ENCODE data around the gene ETF1.

The ETF1 gene

DNA sequence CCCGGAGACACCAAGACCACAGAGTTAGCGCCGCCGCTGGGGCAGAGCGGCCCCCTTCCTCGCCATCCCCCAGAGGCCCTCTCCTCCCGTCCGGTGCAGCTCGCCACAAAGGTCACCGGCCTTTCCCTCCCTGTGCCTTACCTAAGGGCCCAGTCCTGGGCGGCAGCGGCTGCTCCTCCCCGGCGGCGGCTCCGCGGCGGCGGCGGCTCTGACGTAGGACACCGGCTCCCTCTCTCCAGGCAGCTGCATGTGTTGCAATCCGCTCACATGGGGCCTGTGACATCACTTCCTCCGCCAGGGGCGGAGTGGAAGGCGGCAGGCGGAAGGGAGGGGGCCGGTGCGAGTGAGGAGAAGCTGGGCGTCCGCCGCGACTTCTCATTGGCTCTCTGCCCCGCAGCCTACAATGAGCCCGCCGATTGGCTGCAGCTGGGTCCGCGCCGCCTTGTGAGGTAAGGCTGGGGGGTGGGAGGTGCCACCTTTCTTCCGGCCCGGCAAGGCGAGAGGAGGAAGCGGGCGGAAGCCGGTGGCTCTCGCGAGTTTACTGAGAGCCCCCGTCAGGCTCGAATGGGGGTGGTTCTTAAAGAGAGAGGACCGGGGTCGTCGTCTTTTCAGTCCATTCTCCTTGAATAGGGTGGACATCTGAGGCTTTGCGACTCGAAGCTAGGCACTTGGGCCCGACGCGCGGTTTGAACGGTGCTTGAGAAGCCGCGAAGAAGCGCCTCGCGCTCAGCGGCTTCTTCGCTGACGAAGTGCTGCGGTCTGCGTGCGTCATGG is at the start of gene ETF1:
Gene ETF1, minus strand, starts transcription at position 281 of the 774 bp plus-strand sequence. CDS start 318 bp downstream, outside the sequence.
- DNase-seq: peak; percentile 99

DNA sequence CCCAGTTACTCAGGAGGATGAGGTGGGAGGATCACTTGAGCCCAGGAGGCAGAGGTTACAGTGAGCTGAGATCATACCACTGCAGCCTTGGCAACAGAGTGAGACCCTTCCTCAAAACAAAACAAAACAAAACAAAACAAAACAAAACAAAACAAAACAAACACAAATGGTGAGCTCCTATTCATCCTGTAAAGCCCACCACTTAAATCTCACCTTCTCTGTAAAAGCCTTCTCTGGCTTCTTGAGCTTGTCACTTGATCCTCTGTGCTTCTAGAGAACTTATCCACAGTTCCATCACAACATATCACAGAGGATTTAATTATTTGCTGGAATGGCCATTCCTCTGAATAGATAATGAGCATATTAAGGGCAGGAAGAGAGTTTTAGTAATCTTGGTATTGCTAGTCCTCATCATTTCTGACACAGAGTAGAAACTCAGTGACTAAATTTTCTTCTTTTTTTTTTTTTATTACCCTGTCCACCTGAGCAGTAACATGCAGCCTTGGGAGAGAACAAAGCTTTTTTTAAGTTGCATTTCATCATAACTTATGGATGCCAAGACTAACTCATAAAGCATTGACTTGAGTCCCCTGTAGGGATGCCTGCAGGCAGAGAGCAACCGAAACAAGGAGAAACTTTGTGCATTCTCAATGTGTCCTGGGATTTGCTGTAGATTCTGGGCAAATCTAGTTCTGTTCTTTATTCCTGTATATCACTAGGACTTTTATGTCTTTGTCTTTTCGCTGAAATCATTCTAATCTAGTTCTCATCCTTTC is 45.2 kb upstream of the ETF1 start:
- no peak for DNase-seq

DNA sequence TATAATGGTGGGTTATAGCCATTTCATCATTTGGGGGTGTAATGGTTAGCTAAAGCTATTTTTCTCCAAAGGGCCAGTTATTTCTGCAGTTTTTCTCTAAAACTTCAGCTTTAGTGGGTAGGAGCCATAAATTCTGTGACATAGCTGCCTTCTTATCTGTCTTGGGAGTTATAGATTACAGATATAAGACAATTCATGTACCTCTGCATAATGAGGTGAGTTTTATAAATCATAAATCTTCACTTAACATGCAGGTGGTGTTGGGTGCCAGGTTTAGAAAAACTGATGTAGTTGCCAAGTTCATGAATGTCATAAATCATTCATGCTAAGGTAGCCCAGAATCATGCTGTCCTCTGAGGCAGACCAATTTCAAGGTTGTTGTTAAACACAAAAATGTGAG is 42.1 kb upstream of the ETF1 start:
- DNase-seq: no peak

DNA sequence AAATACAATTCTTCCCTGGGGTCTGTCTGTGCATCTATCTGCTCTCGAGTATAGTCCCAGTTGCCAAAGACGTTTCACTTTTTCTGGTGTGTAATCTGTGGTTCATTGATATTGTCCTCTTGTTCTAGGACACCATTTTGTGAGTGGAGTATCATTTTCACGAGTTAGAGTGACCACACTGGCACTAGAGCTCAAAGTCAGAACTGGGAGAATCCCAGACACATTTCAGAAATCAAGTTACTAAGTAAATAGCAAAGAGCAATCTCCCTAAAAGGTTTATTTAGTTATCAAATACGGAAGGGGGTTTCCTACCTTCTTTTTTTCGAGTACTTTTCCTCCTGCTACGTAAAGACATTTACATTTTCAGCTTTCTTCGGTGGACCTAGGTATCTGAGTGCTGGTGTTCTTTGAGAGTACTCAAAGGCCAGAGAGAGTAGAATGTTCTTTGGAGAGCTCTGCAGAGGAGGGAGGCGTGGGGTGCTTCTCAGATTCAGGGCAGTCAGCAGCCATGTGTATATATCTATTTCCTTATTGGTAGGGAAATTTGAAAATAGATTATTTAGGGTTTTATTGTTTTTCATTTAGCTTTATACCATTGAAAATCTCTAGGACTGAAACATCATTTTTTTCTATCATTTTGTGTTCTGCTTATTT is 41.1 kb upstream of the ETF1 start:
- DNase-seq: no peak

DNA sequence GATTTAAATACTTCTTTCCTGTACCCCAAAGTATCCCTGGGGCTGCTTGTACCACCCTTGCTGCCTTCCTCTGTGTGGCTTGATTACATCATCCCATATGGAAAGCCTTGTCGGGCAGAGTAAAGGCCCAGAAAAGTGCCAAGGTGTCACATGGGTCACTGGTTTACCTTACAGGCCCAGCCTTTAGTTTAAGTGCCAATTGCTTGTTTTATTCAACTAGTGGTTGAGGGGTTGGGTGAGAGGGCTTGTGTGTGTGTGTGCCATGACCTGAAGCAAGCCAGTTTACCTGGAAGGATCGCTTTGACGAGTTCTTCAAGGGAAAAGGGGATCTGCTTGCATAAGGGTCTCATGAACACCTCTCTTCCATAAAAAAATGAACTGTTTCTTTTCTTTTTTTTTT is 39.9 kb upstream of the ETF1 start:
- no peak for DNase-seq

DNA sequence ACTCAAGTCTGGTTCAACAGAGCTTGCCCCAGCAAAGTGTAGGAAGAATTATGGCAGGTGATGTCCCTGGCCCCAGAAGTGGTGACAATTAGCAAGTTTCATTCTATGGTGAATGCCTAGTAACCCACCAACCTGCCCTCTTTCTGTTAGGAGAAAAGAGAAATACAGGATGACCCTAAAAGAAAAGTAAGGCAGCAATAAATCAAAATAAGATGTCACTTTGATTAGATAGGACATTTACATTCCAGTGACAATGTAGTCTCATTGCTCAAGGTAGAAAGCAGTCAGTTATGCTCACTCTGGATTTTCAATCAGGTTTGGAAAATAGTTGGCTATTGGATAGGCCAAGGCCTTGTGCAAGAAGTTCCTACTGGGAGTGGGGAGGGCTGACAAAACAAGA is 37.7 kb upstream of the ETF1 start:
- DNase-seq: no peak

DNA sequence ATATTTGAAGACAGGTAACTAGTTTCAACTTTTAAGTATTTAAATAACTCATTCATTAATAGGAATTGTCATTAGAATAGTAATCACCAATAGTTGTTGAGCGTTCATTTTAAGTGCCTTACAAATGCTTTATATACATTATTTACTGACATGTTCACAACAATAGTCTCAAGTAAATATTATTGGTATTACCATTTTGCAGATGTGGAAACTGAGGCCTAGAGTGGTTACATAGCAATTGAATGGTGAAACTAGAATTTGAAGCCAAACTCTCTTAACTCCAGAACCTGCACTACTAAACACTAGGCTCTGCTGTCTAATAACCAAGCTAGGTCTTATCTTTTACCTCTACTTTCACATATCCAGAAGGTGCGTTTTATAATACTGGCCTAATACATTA is 37.0 kb upstream of the ETF1 start:
- no peak for DNase-seq

DNA sequence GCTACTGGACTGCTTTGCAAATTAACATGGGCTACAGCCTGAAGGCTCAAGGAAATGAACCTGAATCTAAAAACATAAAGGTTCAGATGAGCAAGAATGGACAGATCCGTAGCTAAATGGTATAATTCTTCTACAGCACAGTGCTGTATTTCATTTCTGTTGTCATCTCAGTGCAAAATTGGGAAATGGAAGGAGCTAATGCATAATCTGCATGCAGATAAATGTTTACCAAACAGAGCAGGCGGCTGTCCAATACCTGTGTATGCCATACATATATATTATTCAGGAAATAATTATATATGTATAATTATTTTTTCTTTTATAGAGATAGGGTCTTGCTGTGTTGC is 36.5 kb upstream of the ETF1 start:
- no peak for DNase-seq

DNA sequence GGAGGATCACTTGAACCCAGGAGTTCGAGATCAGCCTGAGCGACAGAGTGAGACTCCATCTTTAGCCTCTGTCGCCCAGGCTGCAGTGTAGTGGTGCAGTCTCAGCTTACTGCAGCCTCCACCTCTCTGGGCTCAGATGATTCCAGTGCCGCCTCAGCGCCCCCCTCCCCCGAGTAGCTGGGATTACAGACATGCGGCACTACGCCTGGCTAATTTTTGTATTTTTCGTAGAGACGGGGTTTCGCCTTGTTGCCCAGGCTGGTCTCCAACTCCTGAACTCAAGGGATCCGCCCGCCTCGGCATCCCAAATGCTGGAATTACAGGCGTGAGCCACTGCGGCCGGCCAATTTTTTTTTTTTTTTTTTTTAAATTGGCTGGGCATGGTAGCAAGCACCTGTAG is 34.4 kb upstream of the ETF1 start:
- DNase-seq: no peak

DNA sequence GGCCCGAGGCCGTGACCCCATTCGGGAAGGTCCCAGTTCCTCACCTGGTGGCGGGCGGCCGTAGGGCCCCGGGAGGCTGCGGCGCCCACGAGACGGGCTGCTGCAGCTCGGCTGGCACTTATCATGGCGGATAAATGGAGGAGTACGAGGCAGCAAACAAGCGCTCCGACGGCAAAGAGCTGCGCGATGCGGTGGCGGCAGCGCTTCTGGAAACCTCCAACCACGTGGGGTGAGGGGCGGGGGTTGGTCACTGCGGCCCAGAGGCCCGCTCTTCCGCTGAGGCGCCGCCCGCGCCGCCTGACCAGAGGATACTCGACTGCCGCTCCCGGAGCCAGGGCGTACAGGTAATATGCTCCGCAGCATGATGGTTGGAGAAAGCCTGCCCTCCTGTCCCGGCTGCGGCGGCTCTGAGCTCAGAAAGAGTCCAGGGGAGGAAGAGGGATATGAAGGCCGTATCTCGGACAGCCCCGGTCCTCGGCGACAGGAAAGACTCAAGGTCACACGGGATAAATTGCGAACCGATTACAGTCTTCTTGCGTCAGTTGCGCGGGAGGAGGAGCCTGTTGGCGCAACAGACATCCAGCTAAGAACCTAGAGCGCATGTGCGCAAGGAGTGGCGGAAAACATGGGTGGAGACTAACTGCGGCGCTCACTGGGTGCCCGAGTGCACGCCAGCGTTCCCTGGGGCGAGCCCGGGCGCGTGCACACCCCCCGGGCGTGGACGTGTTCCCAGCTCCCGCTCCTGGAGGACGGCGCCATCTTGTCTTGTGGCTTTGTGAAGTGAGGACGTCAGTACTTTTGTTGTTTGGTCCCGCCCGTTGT is 32.4 kb upstream of the ETF1 start, which contains the start of gene HSPA9:
Gene HSPA9, minus strand, starts transcription at position 208 of the 822 bp plus-strand sequence. Its CDS starts 83 bp downstream, at position 125.
- peak; percentile 98 for DNase-seq

DNA sequence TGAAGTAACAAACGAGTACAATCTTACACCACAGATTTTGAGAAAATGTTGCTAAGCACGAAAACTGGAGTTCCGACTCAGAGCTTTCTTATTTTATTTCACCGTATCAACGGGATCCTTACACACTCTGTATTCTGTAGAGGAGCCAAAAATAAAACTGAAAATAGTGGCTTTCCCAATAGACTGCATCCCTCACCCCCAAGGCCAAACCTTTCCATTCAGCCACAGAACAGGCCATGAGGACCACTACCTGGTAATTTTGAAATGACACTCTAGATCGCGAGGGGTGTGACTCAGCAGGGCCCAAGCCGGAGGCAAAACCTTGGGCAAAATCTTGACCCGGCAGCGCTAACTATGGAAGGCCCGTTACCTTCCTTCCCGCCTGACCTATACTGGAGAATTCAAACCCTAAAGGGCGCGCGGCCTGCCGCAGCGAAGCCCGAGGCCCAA is 31.7 kb upstream of the ETF1 start:
- no peak for DNase-seq

DNA sequence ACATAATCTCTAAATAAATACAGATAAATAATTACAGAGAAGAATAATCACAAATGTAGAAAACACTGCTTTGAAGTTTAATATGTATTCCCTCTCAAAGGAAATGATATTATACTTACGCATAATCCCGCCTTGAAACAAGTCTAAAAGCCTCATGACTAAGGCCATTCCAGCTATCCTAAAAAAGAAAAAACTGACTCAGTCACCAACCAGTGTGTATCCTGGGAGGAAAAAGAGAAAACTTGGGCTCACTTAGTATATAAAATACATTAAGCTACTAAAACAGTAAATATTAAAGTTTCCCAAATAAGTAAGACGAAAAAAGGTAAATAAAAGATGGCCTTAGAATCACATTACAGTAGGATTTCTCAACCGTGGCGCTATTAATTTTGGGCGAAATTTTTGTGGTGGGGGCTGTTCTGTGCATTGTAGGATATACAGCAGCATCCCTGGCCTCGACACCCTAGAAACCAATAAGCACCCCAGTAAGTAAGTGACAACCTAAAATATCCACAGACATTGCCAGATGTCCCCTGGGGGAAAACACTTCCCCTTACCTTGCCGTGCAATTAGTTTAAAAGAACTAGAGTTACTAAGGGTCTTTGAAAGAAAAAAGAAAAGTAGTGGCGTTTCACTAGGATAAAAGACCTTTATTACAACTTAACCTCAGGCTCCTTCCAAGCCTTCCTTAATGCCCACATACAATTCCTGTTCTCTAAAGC is 31.1 kb upstream of the ETF1 start:
- DNase-seq: no peak

DNA sequence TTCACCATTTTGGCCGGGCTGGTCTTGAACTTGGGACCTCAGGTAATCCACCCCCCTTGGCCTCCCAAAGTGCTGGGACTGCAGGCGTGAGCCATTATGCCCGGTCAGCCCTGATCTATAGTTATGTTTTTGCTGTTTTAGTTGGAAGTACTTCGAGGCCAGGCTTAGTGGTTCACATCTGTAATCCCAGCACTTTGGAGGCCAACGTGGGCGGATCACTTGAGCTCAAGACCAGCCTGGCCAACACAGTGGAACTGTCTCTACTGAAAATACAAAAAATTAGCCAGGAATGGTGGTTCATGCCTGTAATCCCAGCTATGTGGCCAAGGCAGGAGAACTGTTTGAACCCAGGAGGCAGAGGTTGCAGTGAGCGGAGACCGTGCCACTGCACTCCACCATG is 30.2 kb upstream of the ETF1 start:
- no peak for DNase-seq

DNA sequence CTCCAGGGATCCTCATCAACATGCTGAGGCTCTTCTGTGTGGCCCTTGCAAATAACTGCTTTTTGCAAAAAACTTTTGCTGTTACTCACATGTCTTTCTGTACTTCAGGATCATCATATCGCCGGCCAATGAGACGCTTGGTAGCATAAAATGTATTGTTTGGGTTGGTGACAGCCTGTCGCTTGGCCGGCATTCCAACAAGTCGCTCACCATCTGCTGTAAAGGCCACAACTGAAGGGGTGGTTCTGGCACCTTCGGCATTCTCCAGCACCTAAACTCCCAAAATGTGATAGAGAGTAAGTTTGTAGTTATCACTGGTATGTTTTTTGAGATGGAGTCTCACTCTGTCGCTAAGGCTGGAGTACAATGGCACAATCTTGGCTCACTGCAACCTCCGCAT is 27.8 kb upstream of the ETF1 start:
- no peak for DNase-seq

DNA sequence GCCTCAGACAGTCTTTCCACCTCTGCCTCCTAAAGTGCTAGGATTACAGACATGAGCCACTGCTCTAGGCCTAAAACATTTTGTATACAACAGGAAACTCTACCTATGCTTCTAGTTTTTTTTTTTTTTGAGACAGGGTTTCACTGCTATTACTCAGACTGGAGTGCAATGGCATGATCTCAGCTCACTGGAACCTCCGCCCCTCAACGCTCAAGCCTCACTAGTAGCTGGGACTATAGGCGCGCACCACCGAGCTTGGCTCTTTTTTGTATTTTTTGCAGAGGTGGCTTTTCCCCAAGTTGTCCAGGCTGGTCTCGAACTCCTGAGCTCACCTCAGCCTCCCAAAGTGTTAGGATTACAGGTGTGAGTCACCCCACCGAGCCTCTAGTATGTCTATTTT is 26.7 kb upstream of the ETF1 start:
- DNase-seq: no peak

DNA sequence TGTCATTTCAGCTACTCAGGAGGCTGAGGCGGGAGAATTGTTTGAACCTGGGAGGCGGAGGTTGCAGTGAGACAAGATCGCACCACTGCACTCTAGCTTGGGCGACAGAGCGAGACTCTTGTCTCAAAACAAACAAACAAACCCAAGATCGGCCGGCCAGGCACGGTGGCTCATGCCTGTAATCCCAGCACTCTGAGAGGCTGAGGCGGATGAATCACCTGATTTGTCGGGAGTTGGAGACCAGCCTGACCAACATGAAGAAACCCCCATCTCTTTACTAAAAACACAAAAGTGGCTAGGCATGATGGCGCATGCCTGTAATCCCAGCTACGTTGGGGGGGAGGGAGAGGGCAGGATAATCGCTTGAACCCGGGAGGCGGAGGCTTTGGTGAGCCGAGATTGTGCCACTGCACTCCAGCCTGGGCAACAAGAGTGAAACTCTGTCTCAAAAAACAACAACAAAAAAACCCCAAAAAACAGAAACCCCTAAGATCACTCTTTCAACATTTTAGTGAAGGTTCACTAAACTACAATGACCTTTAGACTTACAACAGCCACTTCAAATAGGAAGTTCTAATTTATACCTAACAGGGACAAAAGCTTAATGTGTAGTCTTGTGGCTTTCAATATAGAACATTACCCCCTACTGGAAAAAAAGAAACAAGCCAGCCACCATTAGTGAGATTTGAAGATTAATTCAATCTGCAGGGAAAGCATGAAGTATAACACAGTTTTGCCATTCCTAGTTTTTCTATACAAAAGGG is 25.2 kb upstream of the ETF1 start:
- no peak for DNase-seq

DNA sequence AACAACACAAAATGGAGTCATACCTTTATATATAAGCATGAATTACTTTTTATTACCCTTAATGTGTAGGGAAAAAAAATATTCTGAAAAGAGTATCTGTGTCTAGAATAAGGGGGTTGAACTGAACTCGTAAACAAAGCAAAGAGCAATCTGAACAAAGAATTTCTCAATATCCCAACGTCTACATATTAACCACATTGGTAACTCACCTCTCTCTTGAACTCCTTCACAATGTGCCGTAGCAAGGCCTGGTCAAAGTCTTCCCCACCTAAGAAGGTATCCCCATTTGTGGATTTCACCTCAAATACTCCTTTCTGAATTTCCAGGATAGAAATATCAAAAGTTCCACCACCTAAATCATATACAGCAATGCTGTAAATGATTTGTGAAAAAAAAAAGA is 23.8 kb upstream of the ETF1 start:
- DNase-seq: no peak

DNA sequence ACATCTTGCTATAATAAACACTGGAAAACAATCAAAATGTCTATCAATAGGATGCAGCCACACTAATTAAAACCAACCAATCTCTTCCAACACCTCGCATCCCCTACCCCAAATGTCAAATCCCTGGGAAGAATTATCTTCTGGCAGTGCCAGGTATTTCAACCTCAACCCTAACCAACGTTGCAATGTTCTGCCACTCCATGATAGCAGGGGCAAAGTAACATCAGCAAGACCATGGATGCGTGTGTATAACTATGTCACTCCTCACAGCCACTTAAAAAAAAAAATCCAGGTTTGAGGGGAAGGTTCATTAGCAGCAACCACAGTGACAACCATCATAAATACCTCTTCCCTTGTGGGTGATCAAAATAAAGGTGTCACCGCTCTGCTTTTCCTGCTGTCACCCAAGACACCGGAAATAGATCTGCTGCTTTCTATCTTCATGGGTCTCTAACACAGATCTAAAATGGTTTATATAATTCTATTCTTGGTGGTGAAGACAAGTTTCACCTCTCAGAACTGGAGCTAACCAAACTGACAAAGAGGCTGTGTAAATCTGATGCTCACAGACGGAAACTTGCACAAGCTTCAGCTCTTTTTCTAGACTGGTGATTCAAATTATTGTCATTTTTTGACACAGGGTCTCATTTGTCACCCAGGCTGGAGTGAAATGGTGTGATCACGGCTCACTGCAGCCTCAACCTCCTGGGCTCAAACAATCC is 22.2 kb upstream of the ETF1 start:
- no peak for DNase-seq

DNA sequence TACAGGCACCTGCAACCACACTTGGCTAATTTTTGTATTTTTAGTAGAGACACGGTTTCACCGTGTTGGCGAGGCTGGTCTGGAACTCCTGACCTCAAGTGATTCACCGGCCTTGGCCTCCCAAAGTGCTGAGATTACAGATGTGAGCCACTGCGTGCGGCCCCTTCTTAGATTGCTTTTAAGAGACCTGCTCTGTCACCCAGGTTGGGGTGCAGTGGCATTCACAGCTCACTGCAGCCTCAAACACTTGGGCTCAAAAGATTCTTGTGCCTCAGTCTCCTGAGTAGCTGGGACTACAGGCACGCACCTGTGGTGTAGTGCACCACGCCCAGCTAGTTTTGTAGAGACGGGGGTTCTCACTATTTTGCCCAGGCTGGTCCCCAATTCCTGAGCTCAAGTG is 21.2 kb upstream of the ETF1 start:
- no peak for DNase-seq

DNA sequence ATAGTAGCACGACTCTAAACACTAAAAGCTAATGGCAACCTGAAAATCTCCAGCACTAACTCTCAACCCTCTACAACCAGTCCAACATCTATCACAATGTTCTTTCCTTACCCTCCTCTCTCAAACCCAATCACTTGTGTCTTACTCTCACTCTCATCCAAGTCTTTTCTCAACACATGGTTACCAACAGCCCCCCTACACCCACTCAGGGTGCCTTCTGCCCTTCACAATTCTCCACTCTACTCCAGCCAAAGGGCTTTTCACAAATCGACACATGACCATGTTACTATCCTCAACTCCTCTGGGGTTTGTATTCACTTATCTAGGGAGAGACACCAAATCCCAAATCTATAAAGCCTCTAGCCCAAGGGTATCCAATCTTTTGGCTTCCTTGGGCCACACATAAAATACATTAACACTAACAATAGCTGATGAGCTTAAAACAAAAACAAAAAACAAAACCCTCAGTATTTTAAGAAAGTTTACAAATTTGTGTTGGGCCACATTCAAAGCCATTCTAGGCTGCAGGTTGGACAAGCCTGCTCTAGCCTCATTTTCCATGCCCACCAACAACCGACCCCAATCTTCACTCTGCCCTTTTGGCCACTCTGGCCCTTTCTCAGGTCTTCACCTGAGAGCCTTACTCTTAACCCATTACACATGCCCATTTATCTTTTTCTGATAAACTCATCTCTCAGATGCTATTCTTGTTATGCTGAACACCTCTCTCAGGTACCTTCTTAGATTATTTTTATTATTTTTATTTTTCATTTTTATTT is 20.5 kb upstream of the ETF1 start:
- no peak for DNase-seq

All from GOT3 (cell line).